ENCODE measurements around the gene RBM38.
A peak's percentile ranks its signal among the peaks of the same experiment; 100 is the strongest.

Gene RBM38

GRCh38 chr20:57370316-57370715 is 20.9 kb upstream of the RBM38 start:
- Mint-ChIP-seq H3K27me3 (no peaks in the 10 kb centered on the region), H3K4me1 (peaks cover 19% of the 10 kb centered on the region), H3K4me3 (no peak overlapping the region), H3K27ac (peak overlapping the region; percentile 44), H3K36me3 (peaks cover 27% of the 10 kb centered on the region), H3K9me3 (no peaks in the 10 kb centered on the region)

DNA sequence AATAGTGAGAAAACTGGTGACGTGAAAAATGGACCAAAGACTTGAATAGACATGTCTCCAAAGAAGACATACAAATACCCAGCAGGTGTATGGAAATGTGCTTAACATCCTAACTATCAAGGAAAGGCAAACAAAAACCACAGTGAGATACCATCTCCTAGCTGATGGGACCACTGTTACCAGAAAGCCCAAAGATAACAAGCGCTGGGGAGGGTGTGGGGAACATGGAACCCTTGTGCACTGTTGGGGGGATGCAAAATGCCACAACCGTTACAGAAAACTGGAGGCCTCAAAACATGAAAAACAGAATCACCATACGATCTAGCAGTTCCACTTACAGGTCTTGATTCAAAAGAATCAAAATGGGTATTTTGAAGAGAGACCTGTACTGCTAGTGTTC is 19.8 kb upstream of the RBM38 start:
- H3K27ac Mint-ChIP-seq = no peak overlapping the region
- H3K4me1 Mint-ChIP-seq = peaks cover 26% of the 10 kb centered on the region
- H3K9me3 Mint-ChIP-seq = no peaks in the 10 kb centered on the region
- H3K4me3 Mint-ChIP-seq = no peak overlapping the region
- H3K36me3 Mint-ChIP-seq = peaks cover 26% of the 10 kb centered on the region
- H3K27me3 Mint-ChIP-seq = no peaks in the 10 kb centered on the region

- no peaks in the 10 kb centered on the region for H3K9me3 Mint-ChIP-seq
- H3K4me1 Mint-ChIP-seq = peaks cover 26% of the 10 kb centered on the region
- no peak overlapping the region for H3K27ac Mint-ChIP-seq
- H3K27me3 Mint-ChIP-seq = no peaks in the 10 kb centered on the region
- H3K36me3 Mint-ChIP-seq = peaks cover 23% of the 10 kb centered on the region
- H3K4me3 Mint-ChIP-seq = no peak overlapping the region
Observed at GRCh38 chr20:57372157-57372556, 19.0 kb upstream of the RBM38 start.

- Mint-ChIP-seq H3K9me3 (no peaks in the 10 kb centered on the region), H3K27ac (no peak overlapping the region), H3K27me3 (no peaks in the 10 kb centered on the region)
Observed at GRCh38 chr20:57372581-57373350, 18.4 kb upstream of the RBM38 start.

DNA sequence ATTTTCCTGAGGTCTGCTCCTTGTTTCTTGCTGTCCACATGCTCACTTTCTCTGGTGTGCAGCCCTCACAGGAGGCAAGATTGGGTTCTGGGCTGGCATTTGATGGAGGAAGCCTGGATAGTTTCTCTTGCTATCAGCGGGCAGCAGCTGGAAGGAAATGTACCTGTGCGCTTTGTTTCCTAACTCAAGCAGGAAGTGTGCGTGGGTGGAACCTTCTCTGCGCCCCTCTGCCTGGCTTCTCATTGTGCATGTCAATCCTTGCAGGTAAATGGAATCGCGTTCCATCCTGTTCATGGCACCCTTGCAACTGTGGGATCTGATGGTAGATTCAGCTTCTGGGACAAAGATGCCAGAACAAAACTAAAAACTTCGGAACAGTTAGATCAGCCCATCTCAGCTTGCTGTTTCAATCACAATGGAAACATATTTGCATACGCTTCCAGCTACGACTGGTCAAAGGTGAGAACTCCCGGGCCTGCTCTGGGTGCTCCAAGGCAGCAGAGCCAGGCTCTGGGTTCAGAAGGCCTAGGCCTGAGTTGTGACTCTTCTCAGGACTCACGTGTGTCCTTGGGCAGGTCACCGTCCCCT is 16.8 kb upstream of the RBM38 start:
- Mint-ChIP-seq H3K4me3 (no peak overlapping the region), H3K27me3 (no peaks in the 10 kb centered on the region), H3K36me3 (peaks cover 21% of the 10 kb centered on the region), H3K27ac (no peak overlapping the region), H3K4me1 (peaks cover 26% of the 10 kb centered on the region), H3K9me3 (no peaks in the 10 kb centered on the region)

More at GRCh38 chr20:57372581-57373350, 18.4 kb upstream of the RBM38 start:
- Mint-ChIP-seq H3K4me3 (no peak overlapping the region), H3K36me3 (peaks cover 23% of the 10 kb centered on the region), H3K4me1 (peaks cover 26% of the 10 kb centered on the region)

DNA sequence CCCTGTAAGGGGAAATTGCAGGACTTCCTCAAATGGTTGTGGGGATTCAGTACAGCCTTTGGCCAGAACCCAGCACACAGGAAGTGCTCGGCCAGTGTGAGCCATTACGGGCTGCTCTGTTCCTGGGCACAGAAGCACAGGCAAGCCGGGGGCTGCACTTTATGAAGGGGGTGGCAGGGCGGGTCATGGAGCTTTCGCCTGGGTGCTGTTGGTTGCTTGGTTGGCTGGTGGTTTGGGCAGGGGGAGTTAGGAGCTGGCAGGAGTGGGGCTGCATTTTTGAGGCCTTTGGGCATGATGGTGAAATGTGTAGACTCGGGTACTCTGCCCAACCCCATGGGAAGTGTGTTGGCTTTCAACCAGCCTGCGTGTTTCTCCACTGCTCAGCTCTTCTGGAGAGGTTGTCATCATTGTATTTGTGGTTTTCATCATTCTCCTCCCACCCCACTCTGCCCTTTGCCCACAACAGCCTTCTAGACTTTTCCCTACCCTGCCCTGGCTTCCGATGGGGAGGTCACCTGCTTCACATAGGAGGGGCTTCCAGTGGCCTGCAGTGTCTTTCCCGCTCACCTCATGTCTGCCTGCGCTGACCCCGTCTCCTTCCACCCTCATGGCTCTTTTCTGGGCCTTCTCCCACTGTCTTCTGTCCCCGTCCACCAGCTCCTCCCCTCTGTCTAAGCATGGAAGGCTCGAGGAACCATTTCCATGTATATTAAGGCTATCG is 16.1 kb upstream of the RBM38 start:
- Mint-ChIP-seq H3K27me3 (no peaks in the 10 kb centered on the region), H3K9me3 (no peaks in the 10 kb centered on the region), H3K36me3 (peaks cover 19% of the 10 kb centered on the region), H3K27ac (peak overlapping the region; percentile 30), H3K4me1 (peaks cover 26% of the 10 kb centered on the region), H3K4me3 (peak overlapping the region; percentile 1)

DNA sequence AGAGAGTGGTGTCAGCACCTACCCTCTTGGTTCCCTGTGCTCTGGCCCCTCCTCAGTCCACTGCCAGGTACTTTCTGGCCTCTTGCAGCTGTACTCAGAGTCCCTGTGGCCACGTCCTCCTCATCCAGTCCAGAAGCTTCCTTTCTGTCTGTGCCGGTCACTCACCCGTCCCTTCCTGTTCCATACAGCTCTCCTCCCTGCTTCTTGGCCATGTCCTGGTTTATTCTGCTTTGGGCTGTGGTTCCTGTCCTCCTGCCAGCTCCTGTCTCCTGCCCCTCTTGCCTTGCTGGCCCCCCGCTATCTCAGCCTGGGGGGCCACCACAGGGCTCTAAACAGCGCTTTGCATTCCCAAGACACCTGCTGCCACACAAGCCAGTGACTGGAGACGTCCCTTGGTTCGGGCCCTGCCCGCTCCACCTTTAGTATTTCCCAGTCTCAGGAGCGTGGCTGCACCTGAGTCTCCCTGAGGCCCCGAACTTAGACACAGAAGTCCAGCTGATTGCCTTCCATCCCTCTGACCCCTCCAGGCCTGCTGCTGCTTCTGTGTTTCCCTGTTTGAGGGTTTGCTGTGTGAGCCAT is 15.5 kb upstream of the RBM38 start:
- Mint-ChIP-seq H3K27ac (peak overlapping the region; percentile 66), H3K4me1 (peaks cover 26% of the 10 kb centered on the region), H3K9me3 (no peaks in the 10 kb centered on the region), H3K27me3 (no peaks in the 10 kb centered on the region), H3K36me3 (peaks cover 13% of the 10 kb centered on the region), H3K4me3 (peak overlapping the region; percentile 1)

- no peaks in the 10 kb centered on the region for H3K9me3 Mint-ChIP-seq
- H3K36me3 Mint-ChIP-seq = peaks cover 10% of the 10 kb centered on the region
- no peaks in the 10 kb centered on the region for H3K27me3 Mint-ChIP-seq
- no peak overlapping the region for H3K4me3 Mint-ChIP-seq
- H3K4me1 Mint-ChIP-seq = peaks cover 34% of the 10 kb centered on the region
- no peak overlapping the region for H3K27ac Mint-ChIP-seq
Observed at GRCh38 chr20:57377350-57377749, 13.8 kb upstream of the RBM38 start.

DNA sequence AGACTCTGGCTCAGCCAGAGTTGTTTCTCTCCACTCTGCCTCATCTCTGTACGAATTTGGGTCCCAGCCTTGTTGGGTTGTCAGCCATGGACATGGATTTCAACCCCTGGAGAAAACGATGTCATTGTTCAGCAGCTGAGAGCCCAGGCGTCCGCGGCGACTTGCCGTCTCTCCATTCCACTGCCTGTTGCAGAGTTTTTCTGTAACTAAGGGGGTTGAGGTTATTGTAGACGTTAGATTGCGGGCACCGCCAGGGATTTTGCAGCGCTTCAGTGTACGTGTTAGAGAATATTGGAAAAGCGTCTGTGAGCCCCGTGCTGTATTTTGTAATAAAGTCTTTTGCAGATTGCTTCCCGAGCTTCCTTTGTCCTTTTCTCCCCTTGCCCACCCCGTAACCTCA is 13.1 kb upstream of the RBM38 start:
- H3K4me1 Mint-ChIP-seq = peaks cover 38% of the 10 kb centered on the region
- no peaks in the 10 kb centered on the region for H3K27me3 Mint-ChIP-seq
- H3K4me3 Mint-ChIP-seq = no peak overlapping the region
- no peaks in the 10 kb centered on the region for H3K9me3 Mint-ChIP-seq
- H3K36me3 Mint-ChIP-seq = peaks cover 10% of the 10 kb centered on the region
- H3K27ac Mint-ChIP-seq = no peak overlapping the region

DNA sequence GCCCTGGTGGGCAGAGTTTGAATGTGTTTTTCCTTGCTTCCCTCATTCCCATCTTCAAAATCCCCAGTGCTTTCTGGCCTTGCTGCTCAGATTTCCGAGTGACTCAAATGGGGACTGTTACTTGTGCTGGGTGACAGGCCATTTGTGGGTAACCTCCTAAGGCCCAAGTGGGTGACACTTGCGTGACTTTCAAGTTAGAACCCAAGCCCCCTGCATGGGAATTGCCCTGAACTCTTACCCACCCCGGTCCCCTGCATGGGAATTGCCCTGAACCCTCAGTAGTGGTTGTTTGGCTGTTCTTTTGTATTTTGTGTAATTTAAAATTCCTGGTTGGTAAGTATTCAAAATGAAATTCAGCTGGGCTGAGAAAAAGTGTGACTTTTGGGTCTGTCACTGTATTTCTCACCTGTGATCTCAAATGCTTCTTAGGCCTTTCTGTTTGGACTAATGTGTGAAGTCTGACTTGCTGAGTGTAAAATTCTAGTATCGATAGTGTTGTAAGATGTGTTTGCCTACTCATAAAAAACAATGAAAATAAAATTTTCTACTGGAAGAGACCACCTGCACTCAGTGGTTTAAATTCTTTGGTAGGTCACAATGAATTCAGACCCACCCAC is 12.4 kb upstream of the RBM38 start:
- Mint-ChIP-seq H3K27me3 (no peaks in the 10 kb centered on the region), H3K27ac (peak overlapping the region; percentile 17), H3K9me3 (no peaks in the 10 kb centered on the region), H3K36me3 (peaks cover 5% of the 10 kb centered on the region), H3K4me1 (peaks cover 35% of the 10 kb centered on the region), H3K4me3 (no peak overlapping the region)

- Mint-ChIP-seq H3K4me1 (peaks cover 32% of the 10 kb centered on the region), H3K36me3 (peaks cover 5% of the 10 kb centered on the region), H3K9me3 (no peaks in the 10 kb centered on the region)
Observed at GRCh38 chr20:57379263-57379647, 11.9 kb upstream of the RBM38 start.

GRCh38 chr20:57380081-57380750 is 11.0 kb upstream of the RBM38 start:
- no peaks in the 10 kb centered on the region for H3K9me3 Mint-ChIP-seq
- no peaks in the 10 kb centered on the region for H3K27me3 Mint-ChIP-seq
- H3K4me3 Mint-ChIP-seq = no peak overlapping the region
- H3K4me1 Mint-ChIP-seq = peaks cover 24% of the 10 kb centered on the region
- H3K27ac Mint-ChIP-seq = no peak overlapping the region
- H3K36me3 Mint-ChIP-seq = peaks cover 5% of the 10 kb centered on the region

More at GRCh38 chr20:57379263-57379647, 11.9 kb upstream of the RBM38 start:
- Mint-ChIP-seq H3K27me3 (no peaks in the 10 kb centered on the region), H3K27ac (no peak overlapping the region), H3K4me3 (no peak overlapping the region)

DNA sequence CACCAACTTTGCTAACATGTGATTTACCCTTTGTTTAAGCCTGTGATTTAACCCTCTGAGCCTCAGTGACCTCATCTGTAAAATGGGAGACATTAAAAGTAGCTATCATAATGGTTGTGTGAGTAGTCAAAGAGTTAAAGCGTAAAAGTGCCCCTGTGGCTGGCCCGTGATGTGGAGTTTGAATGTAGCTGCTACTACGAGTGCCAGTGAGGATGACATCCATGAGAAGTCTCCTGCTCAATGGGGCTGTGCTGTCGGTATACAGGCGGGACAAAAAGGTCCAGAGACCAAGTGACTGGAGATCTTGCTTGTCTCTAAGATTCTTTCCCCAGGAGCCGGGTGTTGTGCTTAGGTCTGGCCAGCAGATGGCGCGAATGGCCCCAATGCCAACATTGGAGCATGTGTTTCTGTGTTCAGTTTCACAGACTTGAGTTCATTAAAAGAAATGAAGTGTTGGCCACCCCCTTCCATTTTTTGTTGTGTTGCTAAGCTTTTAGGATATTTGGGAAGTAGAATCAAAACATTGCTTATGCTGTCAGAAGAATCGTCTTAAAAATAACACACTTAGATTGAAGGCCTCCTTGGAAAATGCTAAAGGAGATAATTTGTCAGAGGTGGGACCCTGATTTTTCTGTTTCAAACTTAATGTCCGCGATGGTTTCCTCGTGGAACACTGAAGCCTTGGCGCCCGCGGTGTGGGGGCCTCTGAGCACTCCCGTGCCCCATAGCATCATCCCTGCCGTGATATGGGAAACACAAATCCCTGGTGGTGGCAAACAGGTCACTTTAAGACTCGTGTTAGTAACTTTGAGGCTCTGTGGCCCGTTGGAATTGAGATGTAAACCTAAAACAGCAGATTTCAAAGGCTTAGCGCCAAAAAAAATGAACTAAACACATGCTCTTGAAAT is 9.3 kb upstream of the RBM38 start:
- no peak overlapping the region for H3K4me3 Mint-ChIP-seq
- no peak overlapping the region for H3K27ac Mint-ChIP-seq
- H3K36me3 Mint-ChIP-seq = no peaks in the 10 kb centered on the region
- H3K27me3 Mint-ChIP-seq = no peaks in the 10 kb centered on the region
- H3K9me3 Mint-ChIP-seq = no peaks in the 10 kb centered on the region
- peaks cover 19% of the 10 kb centered on the region for H3K4me1 Mint-ChIP-seq

DNA sequence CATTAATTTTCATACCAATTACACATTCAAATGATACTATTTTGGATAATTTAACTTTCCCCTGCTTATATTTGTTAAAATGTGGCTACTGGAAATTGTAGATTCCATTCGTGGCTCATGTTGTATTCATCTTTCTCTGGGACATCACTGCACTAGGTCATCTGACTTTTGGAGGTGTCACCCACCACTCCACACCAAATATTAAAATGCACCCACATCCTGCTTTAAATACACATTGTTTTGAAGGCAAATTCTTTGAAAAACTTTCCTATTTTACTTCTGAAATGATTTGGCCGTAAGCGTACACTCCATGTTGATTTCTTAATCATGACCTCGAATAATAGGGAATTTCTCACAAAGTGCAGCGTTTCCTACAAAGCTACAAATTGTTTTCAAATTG is 8.7 kb upstream of the RBM38 start:
- no peak overlapping the region for H3K4me3 Mint-ChIP-seq
- H3K4me1 Mint-ChIP-seq = peaks cover 19% of the 10 kb centered on the region
- peak overlapping the region; percentile 46 for H3K27ac Mint-ChIP-seq
- no peaks in the 10 kb centered on the region for H3K36me3 Mint-ChIP-seq
- no peaks in the 10 kb centered on the region for H3K9me3 Mint-ChIP-seq
- no peaks in the 10 kb centered on the region for H3K27me3 Mint-ChIP-seq

All from activated naive CD4-positive, alpha-beta T cell treated with anti-CD3 and anti-CD28 coated beads, Interleukin-2, amount 50 U/mL, for 24 hours (primary cell).